ENCODE data around the gene GPC1.

DNA sequence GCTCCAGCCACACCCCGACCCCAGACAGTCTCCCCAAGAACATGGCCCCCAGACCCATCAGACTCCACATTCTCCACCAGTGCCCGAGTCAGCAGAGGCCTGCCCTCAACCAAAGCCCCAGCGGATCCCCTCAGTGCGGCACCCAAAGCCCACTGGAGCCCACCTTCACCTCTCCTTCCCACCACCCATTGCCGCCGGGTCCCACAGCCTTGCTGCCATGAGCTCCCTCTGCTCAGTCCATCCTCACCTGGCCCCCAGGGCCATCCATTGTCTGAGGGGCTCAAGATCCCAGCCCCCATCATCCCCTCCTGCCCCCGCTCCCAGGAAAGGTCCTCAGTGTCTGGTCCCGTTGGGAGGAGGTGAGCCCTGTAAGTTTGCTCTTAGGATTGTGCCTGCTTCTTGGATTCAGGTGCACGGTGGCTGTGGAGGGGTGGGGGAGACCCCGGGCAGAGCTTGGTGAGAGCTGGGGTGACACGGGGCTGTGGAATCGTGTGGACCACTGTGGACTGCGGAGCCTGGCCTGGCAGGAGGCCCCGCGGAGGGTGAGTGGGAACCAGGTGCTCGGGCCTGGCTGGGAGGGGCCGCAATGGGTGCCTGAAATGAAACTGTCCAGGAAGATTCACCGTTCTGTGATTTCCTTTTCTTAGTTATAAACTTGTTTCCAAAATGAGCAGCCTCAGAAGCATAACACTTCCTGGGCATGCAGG is 32.7 kb upstream of the GPC1 start:
- TF ChIP-seq, protein P1, sequence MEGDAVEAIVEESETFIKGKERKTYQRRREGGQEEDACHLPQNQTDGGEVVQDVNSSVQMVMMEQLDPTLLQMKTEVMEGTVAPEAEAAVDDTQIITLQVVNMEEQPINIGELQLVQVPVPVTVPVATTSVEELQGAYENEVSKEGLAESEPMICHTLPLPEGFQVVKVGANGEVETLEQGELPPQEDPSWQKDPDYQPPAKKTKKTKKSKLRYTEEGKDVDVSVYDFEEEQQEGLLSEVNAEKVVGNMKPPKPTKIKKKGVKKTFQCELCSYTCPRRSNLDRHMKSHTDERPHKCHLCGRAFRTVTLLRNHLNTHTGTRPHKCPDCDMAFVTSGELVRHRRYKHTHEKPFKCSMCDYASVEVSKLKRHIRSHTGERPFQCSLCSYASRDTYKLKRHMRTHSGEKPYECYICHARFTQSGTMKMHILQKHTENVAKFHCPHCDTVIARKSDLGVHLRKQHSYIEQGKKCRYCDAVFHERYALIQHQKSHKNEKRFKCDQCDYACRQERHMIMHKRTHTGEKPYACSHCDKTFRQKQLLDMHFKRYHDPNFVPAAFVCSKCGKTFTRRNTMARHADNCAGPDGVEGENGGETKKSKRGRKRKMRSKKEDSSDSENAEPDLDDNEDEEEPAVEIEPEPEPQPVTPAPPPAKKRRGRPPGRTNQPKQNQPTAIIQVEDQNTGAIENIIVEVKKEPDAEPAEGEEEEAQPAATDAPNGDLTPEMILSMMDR (IDR thresholded peaks at IDR 0.05): no peak
- no peak for TF ChIP-seq POLR2A (IDR thresholded peaks at IDR 0.05)

Data from heart left ventricle (tissue), 13 donors.